ENCODE measurements around the gene SYT11.
A peak's percentile ranks its signal among the peaks of the same experiment; 100 is the strongest.
"Not testable (repeated sequence)": the region's sequence is repeated elsewhere in the genome, so short reads cannot be mapped to it uniquely, and the experiment has no call there.

Gene SYT11

DNA sequence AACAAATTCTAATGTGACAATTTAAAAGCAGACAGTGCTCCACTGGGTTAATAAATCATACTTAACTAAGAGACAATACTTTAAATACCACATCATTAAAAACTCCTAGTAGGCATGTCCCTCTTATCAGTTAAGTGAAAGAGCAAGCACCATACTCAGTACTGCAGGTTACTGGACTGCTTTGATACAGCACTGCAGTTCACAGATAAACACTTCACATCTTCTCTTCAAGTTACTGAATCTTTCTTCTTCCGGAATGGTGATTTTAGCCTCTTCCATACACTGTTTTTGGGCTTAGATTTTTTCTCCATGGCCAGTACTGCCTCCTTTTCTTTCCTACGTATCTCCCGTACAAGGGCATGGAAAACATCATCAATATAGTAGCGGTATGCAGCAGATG is 40.8 kb downstream of the SYT11 start:
- no peak for DNase-seq

DNA sequence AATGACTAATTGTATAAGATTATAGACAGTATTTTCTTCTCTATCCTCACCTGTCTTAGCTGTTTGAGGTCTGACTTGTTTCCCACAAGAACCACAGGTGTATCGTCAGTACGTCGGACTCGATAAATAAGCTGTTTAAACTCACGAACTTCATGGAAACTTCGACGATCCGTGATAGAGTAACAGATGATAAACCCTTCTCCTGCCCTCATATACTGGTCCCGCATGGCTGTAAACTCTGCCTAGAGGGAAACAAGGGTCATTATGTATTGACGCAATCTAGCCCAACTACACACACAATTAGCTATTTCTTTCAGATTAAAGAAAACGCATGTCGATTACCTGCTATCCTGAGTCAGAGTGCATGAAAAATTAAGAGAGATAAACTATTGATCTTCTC is 44.9 kb downstream of the SYT11 start:
- no peak for DNase-seq

DNA sequence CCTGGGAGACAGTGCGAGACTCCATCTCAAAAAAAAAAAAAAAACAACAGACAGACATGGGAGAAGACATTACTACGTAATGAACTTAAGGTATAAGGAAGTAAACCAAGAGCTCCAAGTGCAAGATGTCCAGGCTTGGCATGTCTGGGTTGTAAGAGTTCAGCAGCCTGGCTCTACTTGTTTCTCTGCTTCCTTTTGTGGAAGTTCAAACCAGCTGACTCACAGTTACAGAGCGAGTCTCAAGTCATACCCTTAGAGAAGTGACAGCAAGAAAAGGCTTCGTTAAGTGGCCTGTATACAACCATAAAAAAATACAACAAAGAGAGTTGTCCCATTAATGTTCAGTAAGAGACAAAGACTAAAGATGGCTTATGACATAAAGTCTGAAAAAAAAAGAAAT is 50.5 kb downstream of the SYT11 start:
- DNase-seq, result no peak

DNA sequence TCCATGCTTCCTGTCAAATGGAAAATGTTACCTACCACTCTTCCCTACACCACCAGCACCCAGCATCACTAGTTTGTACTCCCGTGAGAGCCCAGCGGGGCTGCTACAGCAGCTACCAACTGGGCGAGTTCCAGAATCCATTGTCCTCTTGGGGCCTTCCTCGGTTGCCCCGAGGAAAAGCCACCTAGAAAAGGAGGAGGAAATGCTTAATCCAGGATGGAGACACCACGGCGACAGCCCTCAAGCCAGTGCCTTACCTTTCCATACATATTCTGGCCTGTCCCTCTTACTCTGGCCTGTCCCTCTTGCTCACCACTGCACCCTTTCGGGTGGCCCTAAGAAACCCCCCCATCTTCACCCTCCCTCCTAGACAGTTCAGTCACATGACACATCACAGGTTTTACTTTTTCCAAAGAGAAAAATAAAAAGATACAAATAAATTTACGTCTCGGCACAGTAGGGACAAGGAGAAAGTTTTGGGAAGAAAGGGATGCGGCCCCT is 51.3 kb downstream of the SYT11 start:
- no peak for DNase-seq

- DNase-seq, result peak; percentile 41
Observed at GRCh38 chr1:155911156-155912055, 52.0 kb downstream of the SYT11 start, which contains the start of gene RIT1. RIT1 (minus strand) TSS chr1:155911349; CDS start chr1:155910761, 588 bp downstream.

DNA sequence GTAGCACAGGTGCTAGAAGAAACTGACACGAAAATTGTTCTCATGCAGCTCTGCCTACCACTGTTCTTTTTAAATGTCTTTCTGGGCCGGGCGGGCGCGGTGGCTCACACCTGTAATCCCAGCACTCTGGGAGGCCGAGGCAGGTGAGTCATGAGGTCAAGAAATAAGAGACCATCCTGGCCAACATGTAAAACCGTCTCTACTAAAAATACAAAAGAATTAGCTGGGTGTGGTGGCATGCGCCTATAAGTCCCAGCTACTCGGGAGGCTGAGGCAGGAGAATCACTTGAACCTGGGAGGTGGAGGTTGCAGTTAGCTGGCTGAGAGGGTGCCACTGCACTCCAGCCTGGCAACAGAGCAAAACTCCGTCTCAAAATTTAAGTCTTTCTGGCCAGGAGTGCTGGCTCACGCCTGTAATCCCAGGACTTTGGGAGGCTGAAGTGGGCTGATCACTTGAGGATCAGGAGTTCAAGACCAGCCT is 52.7 kb downstream of the SYT11 start:
- DNase-seq, result no peak

DNA sequence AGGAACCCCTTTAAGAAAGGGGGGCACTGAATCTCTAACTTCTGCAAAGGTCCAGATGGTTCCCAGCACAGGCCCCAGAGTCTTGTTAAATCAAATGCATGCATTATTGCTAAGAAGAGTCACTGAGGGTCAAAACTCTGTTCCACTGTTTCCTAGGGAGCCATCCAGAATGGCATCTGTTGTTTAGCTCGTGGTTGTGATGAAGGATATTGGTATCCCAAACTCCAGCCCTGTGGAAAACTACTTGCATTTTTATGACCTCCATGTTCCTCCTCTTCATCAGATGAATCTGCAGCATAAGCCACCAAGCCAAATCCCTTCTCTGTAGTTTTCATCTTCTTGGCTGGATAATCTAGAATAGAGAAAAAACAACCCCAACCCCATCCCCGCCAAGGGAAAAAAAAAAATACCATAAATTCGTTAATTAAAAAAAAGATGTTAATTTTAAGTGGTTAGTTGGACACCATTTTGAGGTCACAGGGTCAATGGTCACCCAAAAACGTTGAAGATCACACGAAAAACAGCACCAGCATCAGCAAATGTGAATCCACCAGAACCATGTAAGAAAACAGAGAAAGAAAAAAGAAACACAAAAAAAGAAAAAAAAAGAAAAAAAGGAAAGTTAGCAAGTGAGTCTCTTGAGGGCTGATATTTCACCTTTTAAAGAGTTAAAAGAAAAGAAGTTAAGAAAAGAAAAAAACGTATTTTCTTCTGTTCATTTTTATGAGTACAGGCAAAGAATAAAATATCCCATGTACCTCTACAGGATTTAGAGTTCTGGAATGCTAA is 54.8 kb downstream of the SYT11 start:
- DNase-seq, result no peak

DNA sequence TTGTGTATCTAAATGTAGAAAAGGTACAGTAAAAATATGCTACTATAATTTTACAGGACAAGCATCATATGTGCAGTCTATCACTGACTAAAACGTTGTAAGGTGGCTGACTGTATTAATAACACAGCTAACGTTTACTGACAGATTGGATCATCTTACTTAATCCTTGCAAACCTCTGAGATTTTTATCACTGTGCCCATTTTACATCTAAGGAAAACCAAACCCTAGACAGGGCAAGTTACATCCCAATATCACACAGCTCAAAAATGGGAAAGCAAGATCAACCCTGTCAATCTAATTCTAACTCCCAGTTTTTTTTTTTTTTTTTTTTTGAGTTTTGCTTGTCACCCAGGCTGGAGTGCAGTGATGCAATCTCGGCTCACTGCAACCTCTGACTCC is 59.3 kb downstream of the SYT11 start:
- no peak for DNase-seq

DNA sequence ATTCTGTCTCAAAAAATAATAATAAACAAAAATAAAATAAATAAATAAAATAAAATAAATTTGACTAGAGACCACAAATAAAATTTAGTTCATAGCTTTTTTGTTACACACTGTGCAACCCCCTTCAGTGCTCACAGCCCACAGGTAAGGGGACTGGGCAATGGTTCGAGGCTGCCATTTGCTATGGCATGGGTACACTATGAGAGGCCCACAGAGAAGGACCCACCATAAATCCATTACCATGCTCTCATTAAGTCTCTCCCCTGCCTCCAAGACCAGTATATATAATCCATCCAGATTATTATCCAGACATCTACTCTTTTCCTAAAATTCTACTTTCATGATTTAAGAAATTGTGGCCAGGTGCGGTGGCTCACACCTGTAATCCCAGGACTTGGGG is 60.4 kb downstream of the SYT11 start:
- no peak for DNase-seq

- DNase-seq, result no peak
Observed at GRCh38 chr1:155920717-155921116, 61.4 kb downstream of the SYT11 start.

GRCh38 chr1:155925506-155925905 is 66.1 kb downstream of the SYT11 start:
- DNase-seq, result no peak

- no peak for DNase-seq
Observed at GRCh38 chr1:155929057-155929456, 69.7 kb downstream of the SYT11 start.

DNA sequence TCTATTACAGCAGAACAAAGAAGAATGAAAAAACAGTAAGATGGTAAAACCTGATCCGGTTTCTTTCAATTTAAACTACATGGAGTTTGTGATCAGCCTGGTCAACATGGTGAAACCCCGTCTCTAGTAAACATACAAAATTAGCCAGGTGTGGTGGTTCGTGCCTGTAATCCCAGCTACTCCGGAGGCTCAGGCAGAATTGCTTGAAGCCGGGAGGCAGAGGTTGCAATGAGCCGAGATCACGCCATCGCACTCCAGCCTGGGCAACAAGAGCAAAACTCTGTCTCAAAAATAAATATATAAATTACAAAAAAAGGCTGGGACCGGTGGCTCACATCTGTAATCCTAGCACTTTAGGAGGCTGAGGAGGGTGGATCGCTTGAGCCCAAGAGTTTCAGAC is 71.4 kb downstream of the SYT11 start:
- not testable (repeated sequence) for DNase-seq

DNA sequence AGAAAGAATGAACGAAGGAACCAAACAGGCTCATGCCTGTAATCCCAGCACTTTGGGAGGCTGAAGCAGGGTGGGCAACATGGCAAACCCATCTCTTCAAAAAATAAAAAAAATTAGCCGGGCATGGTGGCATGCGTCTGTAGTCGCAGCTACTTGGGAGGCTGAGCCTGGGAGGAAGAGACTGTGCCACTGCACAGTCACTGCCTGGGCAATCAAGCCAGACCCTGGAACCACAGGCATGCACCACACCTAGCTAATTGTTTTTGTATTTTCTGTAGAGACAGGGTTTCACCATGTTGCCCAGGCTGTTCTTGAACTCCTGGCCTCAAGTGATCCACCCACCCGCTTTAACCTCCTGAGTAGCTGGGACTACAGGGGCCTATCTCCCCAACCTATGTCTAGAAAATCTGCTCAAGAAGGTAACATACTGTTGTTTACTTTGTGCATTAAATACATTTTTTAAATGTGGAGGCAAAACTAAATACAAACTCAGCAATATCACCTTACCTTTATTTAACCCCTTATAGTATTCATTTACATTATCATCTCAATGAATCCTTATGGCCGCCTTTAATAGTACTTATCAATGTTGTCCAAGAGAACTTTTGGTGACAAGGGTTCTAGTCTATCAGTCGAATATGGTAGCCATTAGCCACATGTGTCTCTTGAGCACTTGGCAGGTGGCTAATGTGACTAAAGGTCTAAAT is 72.1 kb downstream of the SYT11 start:
- no peak for DNase-seq

DNA sequence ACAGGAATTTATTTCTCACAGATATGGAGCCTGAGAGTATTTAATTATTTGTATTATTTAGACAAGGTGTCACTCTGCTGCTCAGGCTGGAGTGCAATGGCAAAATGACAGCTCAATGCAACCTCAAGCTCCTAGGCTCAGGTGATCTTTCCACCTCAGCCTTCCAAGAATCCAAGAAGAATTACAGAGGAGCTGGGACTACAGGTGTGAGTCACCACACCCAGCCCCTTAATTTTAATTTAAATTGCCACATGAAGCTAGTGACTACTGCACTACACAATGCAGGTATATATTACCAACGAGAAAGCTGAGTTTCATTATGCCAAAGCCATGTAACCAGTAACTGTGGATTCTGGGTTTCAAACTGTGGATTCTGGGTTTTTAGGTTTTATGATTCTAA is 72.7 kb downstream of the SYT11 start:
- no peak for DNase-seq

GRCh38 chr1:155932487-155932886 is 73.1 kb downstream of the SYT11 start:
- DNase-seq, result no peak

GRCh38 chr1:155933591-155934096 is 74.3 kb downstream of the SYT11 start:
- no peak for DNase-seq

DNA sequence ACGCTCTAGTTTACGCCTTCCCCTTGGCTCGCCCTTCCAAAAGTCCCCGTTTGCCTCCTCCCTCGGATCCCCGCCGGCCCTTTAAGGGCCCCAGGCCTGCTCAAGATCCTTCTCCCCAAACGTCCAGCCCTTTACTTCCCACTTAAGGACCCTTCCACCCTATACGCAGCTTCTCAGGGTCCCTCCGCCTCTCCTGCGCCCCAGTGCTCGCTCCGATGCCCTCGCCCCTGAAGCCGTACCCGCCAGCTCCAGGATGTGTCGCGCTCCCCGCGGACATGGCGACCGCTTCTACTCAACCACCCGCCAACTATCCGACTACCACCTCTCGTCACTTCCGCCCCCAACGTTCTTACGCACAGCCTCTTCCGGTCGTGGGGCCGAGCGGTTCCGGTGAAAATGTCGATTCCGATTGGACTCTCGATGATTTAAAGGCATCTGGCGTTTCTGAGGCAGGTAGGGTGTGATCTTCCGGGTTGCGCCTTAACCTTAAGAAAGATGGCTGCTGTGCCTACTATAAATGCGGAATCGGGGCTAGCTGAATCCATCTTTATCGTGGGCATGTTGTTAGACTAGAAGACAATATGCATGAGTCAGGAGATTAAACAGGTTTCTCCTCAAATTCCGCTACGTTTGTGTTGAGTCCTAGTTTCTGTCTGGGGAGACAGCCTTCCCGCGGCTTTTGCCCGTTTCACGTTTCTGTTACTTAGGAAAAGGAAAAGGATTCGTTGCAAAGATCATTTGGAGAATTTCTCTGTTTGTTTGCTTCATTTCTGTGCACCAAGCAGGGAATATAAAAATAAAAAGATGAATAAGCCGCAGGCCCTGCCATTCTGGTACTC is 74.9 kb downstream of the SYT11 start, which contains the start of gene KHDC4:
Gene KHDC4 (minus strand): TSS at position 317 of the 839 bp plus-strand sequence. CDS start 40 bp downstream, at position 277.
- peak; percentile 99 for DNase-seq
